HepG2 (cell line): ENCODE measurements around the gene EPX. TPM values are rescaled to one million over a fixed set of nuclear protein-coding genes. Genes with fewer than 3 reads are reported as not detected.
A peak's percentile ranks its signal among the peaks of the same experiment; 100 is the strongest.

Experiments
- CBFB ChIP-seq: sonication (generic); formaldehyde crosslinking; IDR thresholded peaks from 2 replicates; pipeline ENCODE4 v1.4.0; 2020; ENCODE audit warnings: missing genetic modification reagents
- CBX2 ChIP-seq, 2 experiments: fragments of 200-600 bp in 1 of 2; sonication (generic); formaldehyde crosslinking in 1 of 2; IDR thresholded peaks; 2 replicates each; pipeline versions ENCODE4 v1.7.0 to v1.8.1; 2018 to 2022; ENCODE audit warnings: low read depth in 2 of 2, low read length in 1 of 2, mild to moderate bottlenecking in 1 of 2, missing genetic modification reagents in 1 of 2
- FOXJ3 ChIP-seq: sonication (generic); formaldehyde crosslinking; IDR thresholded peaks from 2 replicates; pipeline ENCODE4 v1.4.0; 2020; ENCODE audit warnings: missing genetic modification reagents, mild to moderate bottlenecking, borderline replicate concordance
- FOXO1 ChIP-seq: sonication (generic); formaldehyde crosslinking; IDR thresholded peaks from 2 replicates; pipeline ENCODE4 v1.4.0; 2020; ENCODE audit warnings: missing genetic modification reagents
- IKZF4 ChIP-seq: sonication (generic); formaldehyde crosslinking; IDR thresholded peaks from 2 replicates; pipeline ENCODE4 v1.5.1; 2020; ENCODE audit warnings: borderline replicate concordance, mild to moderate bottlenecking, low read depth, missing genetic modification reagents; ENCODE audit errors: not compliant biosample characterization
- KAT2B ChIP-seq: fragments of 150-350 bp; IDR thresholded peaks from 2 replicates; pipeline ENCODE4 v1.6.1; 2014; ENCODE audit warnings: low read depth, low read length, borderline replicate concordance
- NR1H2 ChIP-seq: sonication (generic); formaldehyde crosslinking; IDR thresholded peaks from 2 replicates; pipeline ENCODE4 v1.8.1; 2022; ENCODE audit warnings: low read depth, missing genetic modification reagents, borderline replicate concordance
- PHF5A ChIP-seq: IDR thresholded peaks from one replicate; pipeline ENCODE4 v1.6.1; 2018; ENCODE audit warnings: low read depth, missing genetic modification reagents; ENCODE audit not compliant: unreplicated experiment
- SAP130 ChIP-seq: IDR thresholded peaks from 2 replicates; pipeline ENCODE4 v1.6.1; 2016; ENCODE audit warnings: low read depth
- SRSF4 ChIP-seq: fragments of 200-400 bp; formaldehyde crosslinking; IDR thresholded peaks from one replicate; pipeline ENCODE4 v1.6.1; 2018; ENCODE audit warnings: mild to moderate bottlenecking, low read depth, low read length, moderate library complexity; ENCODE audit not compliant: poor library complexity, severe bottlenecking
- TRIM24 ChIP-seq: sonication (generic); formaldehyde crosslinking; IDR thresholded peaks from 2 replicates; pipeline ENCODE4 v1.8.0; 2022; ENCODE audit warnings: mild to moderate bottlenecking, missing genetic modification reagents
- ZNF766 ChIP-seq: sonication (generic); formaldehyde crosslinking; IDR thresholded peaks from 2 replicates; pipeline ENCODE4 v1.5.0; 2020; ENCODE audit warnings: missing genetic modification reagents, borderline replicate concordance
- ZNF777 ChIP-seq: sonication (generic); formaldehyde crosslinking; IDR thresholded peaks from 2 replicates; pipeline ENCODE4 v1.4.0; 2020; ENCODE audit warnings: missing genetic modification reagents
- ZNF781 ChIP-seq: sonication (generic); formaldehyde crosslinking; IDR thresholded peaks from 2 replicates; pipeline ENCODE4 v1.5.1; 2020; ENCODE audit warnings: borderline replicate concordance, mild to moderate bottlenecking, missing genetic modification reagents; ENCODE audit errors: not compliant biosample characterization
- polyA plus RNA-seq, 8 experiments: library from polyadenylated mRNA; depleted of rRNA in 3 of 8; stranded (reverse) in 7 of 8; unstranded in 1 of 8; fragments of >200 nt; fragmentation: Illumina TruSeq in 4 of 8; extraction: Trizol in 4 of 8; gene quantifications; 2 replicates each; pipeline versions ENCODE4 v1.2.1 to v1.2.3, GENCODE V29; 2011 to 2016; ENCODE audit warnings: low read depth in 4 of 8, missing spikeins in 1 of 8, mixed read lengths in 1 of 8; ENCODE audit not compliant: insufficient read depth in 1 of 8
- total RNA-seq, 5 experiments: library from RNA; depleted of rRNA; stranded (reverse); fragments of >200 nt; fragmentation: Illumina TruSeq; extraction: Trizol; gene quantifications; 2 replicates each; pipeline ENCODE4 v1.2.3, GENCODE V29; 2016; ENCODE audit warnings: low read depth in 1 of 5
- TF ChIP-seq, protein P1 (sequence below): sonication (generic); formaldehyde crosslinking; IDR thresholded peaks from 2 replicates; pipeline ENCODE4 v1.8.0; 2022; ENCODE audit warnings: mild to moderate bottlenecking, missing genetic modification reagents, moderate library complexity
- TF ChIP-seq, protein P2 (sequence below): sonication (generic); formaldehyde crosslinking; IDR thresholded peaks from 2 replicates; pipeline ENCODE4 v1.4.0; 2020; ENCODE audit warnings: missing genetic modification reagents
- TF ChIP-seq, protein P3 (sequence below): sonication (generic); formaldehyde crosslinking; IDR thresholded peaks from 2 replicates; pipeline ENCODE4 v1.8.1; 2023; ENCODE audit warnings: missing genetic modification reagents, inconsistent platforms, borderline replicate concordance

EPX gene
- total and polyA plus RNA-seq, 2 of the 13 experiments (the other 11 are each of a cell fraction or from before 2014, with no cell fraction given) = not detected

DNA sequence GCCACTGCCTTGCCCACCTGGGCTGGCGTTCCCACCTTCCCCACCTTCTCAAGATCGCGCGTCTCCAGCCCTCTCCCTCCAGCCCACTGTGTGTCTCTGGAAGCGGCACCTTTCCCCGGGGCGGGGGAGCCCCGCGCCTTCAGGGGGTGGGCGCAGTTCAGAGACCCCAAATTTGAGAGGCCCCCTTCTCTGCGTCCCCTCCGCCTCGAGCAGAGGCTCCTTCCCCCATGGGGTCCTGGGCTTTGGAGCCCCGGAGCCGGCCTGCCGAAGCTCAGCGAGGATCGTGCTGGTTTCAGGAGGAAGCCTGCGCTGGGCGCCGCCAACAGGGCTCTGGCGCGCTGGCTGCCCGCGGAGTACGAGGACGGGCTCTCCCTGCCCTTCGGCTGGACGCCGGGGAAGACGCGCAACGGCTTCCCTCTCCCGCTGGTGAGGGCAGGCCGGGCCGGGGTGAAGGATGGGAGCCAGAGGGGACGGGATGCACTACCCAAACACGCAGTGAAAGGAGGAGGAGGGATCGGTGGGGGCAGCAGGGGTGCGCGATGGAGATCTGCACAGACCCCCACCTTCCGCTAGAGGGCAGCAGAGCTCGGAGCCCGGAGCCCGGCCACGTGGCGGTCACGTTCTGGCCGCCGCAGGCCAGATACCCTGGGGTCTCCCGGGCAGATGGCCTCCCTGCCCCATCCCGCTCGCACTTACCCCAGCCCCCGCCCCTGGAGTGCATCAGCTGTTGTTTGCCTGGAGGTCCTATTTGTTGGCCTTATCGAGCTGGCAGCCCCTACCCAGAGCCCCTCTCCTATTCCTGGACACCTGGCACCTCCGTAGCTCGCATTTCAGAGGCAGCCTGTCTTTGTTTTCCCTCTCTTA lies 57.0 kb downstream of the EPX start (continued):
- peak; percentile 96 for TF ChIP-seq IKZF4 (CRISPR knock-in tag)
- TF ChIP-seq, protein P1, sequence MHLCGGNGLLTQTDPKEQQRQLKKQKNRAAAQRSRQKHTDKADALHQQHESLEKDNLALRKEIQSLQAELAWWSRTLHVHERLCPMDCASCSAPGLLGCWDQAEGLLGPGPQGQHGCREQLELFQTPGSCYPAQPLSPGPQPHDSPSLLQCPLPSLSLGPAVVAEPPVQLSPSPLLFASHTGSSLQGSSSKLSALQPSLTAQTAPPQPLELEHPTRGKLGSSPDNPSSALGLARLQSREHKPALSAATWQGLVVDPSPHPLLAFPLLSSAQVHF (CRISPR knock-in tag) = peak; percentile 91
- TF ChIP-seq, protein P2, sequence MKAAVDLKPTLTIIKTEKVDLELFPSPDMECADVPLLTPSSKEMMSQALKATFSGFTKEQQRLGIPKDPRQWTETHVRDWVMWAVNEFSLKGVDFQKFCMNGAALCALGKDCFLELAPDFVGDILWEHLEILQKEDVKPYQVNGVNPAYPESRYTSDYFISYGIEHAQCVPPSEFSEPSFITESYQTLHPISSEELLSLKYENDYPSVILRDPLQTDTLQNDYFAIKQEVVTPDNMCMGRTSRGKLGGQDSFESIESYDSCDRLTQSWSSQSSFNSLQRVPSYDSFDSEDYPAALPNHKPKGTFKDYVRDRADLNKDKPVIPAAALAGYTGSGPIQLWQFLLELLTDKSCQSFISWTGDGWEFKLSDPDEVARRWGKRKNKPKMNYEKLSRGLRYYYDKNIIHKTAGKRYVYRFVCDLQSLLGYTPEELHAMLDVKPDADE (CRISPR knock-in tag) = peak; percentile 90; the same call in 1 of the 2 replicates
- TF ChIP-seq KAT2B = no peak
- no peak for TF ChIP-seq SRSF4
- no peak for TF ChIP-seq NR1H2 (CRISPR knock-in tag)
- no peak for TF ChIP-seq CBFB (CRISPR knock-in tag)
- TF ChIP-seq TRIM24 (CRISPR knock-in tag) = no peak
- TF ChIP-seq ZNF777 (CRISPR knock-in tag) = 0 out of 2 replicates have a peak, but pooled peaks have one; percentile 48
- TF ChIP-seq, protein P3, sequence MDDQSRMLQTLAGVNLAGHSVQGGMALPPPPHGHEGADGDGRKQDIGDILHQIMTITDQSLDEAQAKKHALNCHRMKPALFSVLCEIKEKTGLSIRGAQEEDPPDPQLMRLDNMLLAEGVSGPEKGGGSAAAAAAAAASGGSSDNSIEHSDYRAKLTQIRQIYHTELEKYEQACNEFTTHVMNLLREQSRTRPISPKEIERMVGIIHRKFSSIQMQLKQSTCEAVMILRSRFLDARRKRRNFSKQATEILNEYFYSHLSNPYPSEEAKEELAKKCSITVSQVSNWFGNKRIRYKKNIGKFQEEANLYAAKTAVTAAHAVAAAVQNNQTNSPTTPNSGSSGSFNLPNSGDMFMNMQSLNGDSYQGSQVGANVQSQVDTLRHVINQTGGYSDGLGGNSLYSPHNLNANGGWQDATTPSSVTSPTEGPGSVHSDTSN (CRISPR knock-in tag) = no peak
- no peak for TF ChIP-seq PHF5A
- 0 out of 2 replicates have a peak, but pooled peaks have one; percentile 11 for TF ChIP-seq SAP130 (CRISPR knock-in tag)
- TF ChIP-seq ZNF766 (CRISPR knock-in tag) = peak; percentile 87; the same call in 1 of the 2 replicates
- TF ChIP-seq CBX2 (IDR thresholded peaks at IDR 0.05; ENCODE audit: low read depth, low read length) = no peak
- no peak for TF ChIP-seq CBX2 (CRISPR knock-in tag; IDR thresholded peaks at IDR 0.05; ENCODE audit: low read depth)
- peak; percentile 94 for TF ChIP-seq ZNF781 (CRISPR knock-in tag)
- peak; percentile 48; the same call in 1 of the 2 replicates for TF ChIP-seq FOXO1 (CRISPR knock-in tag)
- no peak for TF ChIP-seq FOXJ3
